ENCODE data around the gene ITGA11.

DNA sequence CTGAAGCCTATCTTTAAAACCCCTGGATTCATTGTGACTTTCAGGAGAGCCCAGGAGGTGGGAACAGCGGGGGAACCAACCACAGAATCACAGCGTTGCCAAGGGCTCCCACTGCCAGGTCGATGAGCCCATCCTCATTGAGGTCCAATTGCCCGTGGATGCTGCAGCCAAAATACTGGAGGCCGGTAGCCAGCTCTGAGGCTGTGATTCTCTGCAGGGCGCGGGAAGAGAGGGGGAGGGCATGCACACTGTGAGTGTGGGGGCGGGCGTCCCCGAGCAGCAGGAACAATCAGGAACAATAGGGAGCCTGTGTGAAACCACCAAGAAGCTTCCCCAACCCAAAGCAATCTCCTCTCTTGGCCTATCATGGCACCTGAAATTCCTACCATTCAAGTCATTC lies 101.1 kb downstream of the ITGA11 start:
- TF ChIP-seq GATA2 (IDR thresholded peaks at IDR 0.05; ENCODE audit: low read depth, low read length) (no peak), GATA3 (IDR thresholded peaks at IDR 0.05; ENCODE audit: low read depth, low read length) (no peak)

Data from SH-SY5Y (cell line).